ENCODE results near the gene SLC2A4RG. TPM values are rescaled to one million over a fixed set of nuclear protein-coding genes. Genes with fewer than 3 reads are reported as not detected.

SLC2A4RG gene
- total RNA-seq, 1 donor: 17.1 TPM

DNA sequence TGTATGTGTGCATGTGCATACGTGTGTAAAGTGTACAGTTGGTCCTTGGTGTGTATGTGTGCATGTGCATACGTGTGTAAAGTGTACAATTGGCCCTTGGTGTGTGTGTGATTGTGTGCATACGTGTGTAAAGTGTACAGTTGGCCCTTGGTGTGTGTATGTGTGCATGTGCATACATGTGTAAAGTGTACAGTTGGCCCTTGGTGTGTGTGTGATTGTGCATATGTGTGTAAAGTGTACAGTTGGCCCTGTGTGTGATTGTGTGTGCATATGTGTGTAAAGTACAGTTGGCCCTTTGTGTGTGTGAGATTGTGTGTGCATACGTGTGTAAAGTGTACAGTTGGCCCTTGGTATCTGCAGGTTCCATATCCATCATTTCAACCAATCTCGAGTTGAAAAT lies 8.2 kb upstream of the SLC2A4RG start:
- Histone ChIP-seq H3K27me3 (ENCODE audit: insufficient read depth, low read length) (no peaks in the 10 kb centered on the region), H3K4me3 (ENCODE audit: low read length) (no peak overlapping the region), H3K4me1 (ENCODE audit: insufficient read depth, low read length) (peaks cover 60% of the 10 kb centered on the region), H3K9me3 (ENCODE audit: low read depth, low read length) (no peaks in the 10 kb centered on the region)

DNA sequence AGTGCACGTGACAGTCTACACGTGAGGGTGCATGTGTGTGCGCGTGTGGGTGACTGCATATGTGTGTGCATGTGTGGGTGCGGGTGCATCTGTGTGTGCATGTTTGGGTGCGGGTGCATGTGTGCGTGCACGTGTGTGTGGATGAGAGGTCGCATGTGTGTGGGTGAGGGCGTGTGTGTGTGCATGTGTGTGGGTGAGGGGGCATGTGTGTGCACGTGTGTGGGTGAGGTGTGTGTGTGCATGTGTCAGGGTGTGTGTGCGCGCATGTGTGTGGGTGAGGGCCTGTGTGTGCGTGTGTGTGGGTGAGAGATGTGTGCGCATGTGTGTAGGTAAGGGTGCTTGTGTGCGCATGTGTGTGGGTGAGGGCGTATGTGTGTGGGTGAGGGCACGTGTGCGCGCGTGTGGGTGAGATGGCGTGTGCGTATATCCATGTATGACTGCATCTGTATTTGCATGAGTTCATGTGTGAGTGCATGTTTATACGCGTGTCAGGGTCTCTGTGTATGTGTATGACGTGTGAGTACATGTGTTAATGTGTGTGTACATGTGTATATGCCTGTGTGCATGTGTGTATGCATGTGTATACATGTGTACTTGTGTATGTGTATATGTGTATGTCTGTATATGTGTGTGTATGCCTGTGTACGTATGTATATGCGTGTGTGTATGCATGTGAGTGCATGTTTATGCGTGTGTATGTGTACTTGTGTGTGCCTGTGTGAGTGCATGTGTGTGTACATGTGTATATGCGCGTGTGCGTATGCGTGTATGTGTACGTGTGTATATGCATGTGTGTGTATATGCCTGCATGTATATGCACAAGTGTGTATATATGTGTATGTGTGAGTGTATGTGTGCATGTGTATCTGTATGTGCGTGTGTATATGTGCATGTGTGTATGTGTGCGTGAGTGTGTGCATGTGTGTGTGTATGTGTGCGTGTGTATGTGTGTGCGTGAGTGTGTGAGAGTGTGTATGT lies 7.2 kb upstream of the SLC2A4RG start:
- H3K4me3 ChIP-seq (ENCODE audit: low read length): no peak overlapping the region

DNA sequence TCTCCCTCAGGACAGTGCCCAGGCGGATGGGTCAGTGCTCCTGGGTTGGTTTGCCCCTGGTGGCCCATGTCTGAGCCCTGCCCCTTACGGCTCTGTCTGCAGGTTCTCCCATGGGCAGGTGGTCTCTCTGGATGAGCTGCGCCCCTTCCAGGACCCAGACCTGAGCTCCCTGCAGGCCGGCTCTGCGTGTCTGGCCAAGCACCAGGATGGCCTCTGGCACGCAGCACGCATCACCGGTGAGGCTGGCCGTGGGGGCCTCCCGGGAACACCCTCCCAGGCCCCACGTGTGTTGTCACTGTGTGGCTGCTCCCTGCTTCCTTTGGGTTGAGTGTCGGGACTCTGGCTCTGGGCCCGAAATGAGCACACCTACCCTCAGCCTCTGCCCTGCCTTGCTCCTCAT lies 6.5 kb upstream of the SLC2A4RG start:
- no peak overlapping the region for H3K4me3 ChIP-seq (ENCODE audit: low read length)
- peaks cover 59% of the 10 kb centered on the region for H3K4me1 ChIP-seq (ENCODE audit: insufficient read depth, low read length)

More for the DNA sequence above, 7.2 kb upstream of the SLC2A4RG start:
- Histone ChIP-seq H3K4me1 (ENCODE audit: insufficient read depth, low read length) (peaks cover 64% of the 10 kb centered on the region), H3K9me3 (ENCODE audit: low read depth, low read length) (no peaks in the 10 kb centered on the region), H3K27me3 (ENCODE audit: insufficient read depth, low read length) (no peaks in the 10 kb centered on the region)

DNA sequence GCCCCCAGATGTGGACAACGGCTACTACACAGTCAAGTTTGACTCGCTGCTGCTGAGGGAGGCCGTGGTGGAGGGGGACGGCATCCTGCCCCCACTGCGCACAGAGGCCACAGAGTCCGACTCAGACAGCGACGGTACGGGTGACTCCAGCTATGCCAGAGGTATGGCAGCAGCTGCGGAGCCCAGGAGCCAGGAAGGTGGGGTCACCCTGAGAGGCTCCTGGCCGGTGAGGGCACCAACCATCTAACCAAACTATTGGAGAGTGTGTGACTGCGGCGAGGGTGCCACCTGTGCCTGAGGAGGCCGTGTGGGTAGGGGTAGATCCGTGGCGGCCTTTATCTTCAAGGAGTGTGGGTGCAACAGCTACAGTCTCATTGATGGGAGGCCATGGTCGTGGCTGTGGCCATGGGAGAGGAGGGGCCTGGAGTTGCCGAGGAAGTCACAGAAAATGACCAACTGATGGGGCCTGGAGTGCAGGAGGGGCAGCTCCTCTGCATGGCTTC lies 5.9 kb upstream of the SLC2A4RG start:
- peaks cover 59% of the 10 kb centered on the region for H3K4me1 ChIP-seq (ENCODE audit: insufficient read depth, low read length)
- H3K27me3 ChIP-seq (ENCODE audit: insufficient read depth, low read length): no peaks in the 10 kb centered on the region
- H3K4me3 ChIP-seq (ENCODE audit: low read length): no peak overlapping the region
- H3K9me3 ChIP-seq (ENCODE audit: low read depth, low read length): no peaks in the 10 kb centered on the region

More for the DNA sequence above, 6.5 kb upstream of the SLC2A4RG start:
- no peaks in the 10 kb centered on the region for H3K27me3 ChIP-seq (ENCODE audit: insufficient read depth, low read length)
- no peaks in the 10 kb centered on the region for H3K9me3 ChIP-seq (ENCODE audit: low read depth, low read length)

DNA sequence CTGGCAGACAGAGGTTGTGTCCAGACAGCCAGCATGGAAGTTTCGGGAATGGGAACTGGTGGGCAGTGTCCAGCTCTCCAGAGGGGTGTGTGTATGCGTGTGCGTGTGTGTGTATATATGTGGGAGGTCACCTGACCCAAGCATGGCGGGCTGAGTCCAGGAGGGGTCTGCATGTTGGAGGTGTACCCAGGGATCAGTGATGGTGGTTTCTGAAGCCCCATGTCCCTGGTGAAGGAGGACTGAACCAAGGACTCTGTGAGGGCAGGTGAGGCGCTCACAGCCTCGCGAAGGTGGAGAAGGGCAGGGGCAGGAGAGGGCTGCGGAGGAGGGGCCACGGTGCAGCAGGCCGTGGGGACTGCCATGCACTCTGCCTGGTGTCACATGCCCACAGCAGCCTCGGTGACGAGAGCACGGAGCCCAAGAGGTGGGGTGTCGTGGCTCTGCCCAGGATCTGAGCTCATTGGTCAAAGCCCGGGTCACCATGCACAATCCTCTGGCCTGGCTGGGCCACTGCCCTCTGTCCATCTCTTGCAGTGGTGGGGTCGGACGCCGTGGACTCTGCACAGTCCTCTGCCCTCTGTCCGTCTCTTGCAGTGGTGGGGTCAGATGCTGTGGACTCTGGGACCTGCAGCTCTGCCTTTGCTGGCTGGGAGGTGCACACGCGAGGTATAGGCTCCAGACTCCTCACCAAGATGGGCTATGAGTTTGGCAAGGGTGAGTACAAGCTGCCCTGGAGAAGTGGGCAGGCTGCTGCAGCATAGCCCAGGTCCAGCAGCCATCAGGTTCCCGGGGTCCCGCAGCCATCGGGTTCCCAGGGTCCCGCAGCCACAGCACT lies 5.2 kb upstream of the SLC2A4RG start:
- H3K4me3 ChIP-seq (ENCODE audit: low read length): no peak overlapping the region
- H3K4me1 ChIP-seq (ENCODE audit: insufficient read depth, low read length): peaks cover 59% of the 10 kb centered on the region
- no peaks in the 10 kb centered on the region for H3K27me3 ChIP-seq (ENCODE audit: insufficient read depth, low read length)
- H3K9me3 ChIP-seq (ENCODE audit: low read depth, low read length): no peaks in the 10 kb centered on the region

DNA sequence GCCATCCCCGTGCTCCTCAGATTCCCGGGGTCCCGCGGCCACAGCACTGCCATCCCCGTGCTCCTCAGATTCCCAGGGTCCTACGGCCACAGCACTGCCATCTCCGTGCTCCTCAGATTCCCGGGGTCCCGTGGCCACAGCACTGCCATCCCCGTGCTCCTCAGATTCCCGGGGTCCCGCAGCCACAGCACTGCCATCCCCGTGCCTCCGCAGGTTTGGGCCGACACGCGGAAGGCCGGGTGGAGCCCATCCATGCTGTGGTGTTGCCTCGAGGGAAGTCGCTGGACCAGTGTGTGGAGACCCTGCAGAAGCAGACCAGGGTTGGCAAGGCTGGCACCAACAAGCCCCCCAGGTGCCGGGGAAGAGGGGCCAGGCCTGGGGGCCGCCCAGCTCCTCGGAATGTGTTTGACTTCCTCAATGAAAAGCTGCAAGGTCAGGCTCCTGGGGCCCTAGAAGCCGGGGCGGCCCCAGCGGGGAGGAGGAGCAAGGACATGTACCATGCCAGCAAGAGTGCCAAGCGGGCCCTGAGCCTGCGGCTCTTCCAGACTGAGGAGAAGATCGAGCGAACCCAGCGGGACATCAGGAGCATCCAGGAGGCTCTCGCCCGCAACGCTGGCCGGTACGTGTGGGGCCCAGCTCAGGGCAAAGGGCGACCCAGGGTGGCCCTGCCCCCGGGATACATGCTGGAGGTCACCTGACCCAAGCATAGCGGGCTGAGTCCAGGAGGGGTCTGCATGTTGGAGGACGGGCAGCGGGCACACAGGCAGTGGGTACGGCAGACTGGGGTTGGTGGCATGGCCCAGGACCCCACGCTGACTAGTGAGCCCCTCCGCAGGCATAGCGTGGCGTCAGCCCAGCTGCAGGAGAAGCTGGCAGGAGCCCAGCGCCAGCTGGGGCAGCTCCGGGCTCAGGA lies 4.4 kb upstream of the SLC2A4RG start:
- no peaks in the 10 kb centered on the region for H3K27me3 ChIP-seq (ENCODE audit: insufficient read depth, low read length)
- H3K4me1 ChIP-seq (ENCODE audit: insufficient read depth, low read length): peaks cover 50% of the 10 kb centered on the region
- H3K9me3 ChIP-seq (ENCODE audit: low read depth, low read length): no peaks in the 10 kb centered on the region
- no peak overlapping the region for H3K4me3 ChIP-seq (ENCODE audit: low read length)

DNA sequence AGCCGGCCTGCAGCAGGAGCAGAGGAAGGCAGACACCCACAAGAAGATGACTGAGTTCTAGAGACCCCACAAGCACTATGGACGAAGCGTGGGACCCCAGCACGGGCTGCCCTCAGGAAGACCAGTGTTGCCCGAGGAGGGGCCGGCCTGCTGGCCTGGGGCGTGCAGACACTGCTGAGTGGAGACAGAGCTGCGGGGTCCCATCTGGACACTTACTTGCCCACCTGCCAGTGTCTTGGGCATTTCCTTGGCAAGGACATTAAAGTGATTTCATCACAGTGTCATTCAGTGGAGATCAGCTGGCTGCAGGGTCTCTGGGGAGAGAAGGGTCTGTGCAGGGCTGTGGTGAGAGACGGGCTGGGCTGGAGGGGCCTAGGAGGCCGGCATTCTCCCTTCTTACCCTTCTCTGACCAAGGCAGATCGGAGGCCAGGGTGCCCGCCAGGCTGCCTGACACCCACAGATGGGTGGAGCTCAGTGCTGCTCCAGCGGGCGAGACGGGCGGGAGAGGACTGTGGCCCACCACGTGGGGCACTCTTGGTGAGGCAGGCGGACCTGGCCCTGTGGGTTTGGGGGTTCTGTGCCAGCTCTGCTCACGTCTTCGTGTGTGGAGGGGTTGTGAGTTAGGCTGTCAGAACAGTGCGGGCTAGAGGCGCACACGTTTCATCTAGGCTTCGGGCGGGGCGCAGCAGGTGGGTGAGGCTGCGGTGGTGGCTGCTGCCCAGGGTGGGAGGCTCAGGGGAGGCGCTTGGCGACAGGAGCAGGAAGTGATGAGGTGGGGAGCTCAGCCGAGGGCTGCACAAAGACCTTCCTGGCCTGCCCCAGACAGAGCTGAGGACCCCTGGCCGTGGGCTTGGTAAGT lies 3.5 kb upstream of the SLC2A4RG start, which contains the start of gene LIME1:
TSS of gene LIME1 (plus strand) at position 806 of the 860 bp plus-strand sequence. CDS start 886 bp downstream, outside the sequence.
- Histone ChIP-seq H3K9me3 (ENCODE audit: low read depth, low read length) (no peaks in the 10 kb centered on the region), H3K4me1 (ENCODE audit: insufficient read depth, low read length) (peaks cover 48% of the 10 kb centered on the region), H3K4me3 (ENCODE audit: low read length) (peak within 1 kb of the TSS; percentile 54), H3K27me3 (ENCODE audit: insufficient read depth, low read length) (no peaks in the 10 kb centered on the region)

DNA sequence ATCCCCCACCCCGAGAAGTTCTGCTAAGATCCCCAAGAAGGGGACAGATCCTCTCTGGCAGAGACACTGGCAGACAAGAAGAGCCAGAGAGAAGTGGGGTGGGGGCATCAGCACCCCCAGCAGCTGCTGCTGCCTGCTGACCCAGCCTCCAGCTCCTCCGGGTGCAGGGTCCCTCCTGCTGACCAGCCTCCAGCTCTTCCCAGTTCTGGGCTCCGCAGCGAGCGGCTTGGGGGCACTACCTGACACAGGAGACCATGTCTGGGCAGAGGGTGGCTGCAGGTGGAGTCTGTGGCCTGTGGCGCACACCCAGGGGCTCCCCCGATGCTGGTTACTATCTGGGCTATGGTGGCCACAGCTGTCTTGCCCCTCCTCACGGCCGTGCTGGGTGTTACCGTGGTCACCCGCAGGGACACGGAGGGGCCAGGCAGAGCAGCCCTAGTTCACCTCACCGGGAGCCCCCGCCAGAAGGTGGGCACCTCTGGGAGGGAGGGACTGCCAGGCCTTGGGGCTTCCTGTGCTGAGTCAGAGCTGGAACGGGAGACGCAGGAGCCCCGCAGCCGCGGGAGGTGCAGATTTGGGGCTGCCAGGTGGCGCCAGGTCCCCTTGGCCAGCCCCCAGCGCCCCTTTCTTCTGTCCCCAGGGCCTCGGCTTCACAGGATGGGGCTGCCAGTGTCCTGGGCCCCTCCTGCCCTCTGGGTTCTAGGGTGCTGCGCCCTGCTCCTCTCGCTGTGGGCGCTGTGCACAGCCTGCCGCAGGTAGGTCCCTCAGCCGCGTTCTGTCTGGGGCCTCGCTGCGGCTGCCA lies 2.5 kb upstream of the SLC2A4RG start:
- H3K9me3 ChIP-seq (ENCODE audit: low read depth, low read length): no peaks in the 10 kb centered on the region
- H3K27me3 ChIP-seq (ENCODE audit: insufficient read depth, low read length): no peaks in the 10 kb centered on the region
- H3K4me1 ChIP-seq (ENCODE audit: insufficient read depth, low read length): peaks cover 47% of the 10 kb centered on the region
- H3K4me3 ChIP-seq (ENCODE audit: low read length): peak overlapping the region; percentile 54

DNA sequence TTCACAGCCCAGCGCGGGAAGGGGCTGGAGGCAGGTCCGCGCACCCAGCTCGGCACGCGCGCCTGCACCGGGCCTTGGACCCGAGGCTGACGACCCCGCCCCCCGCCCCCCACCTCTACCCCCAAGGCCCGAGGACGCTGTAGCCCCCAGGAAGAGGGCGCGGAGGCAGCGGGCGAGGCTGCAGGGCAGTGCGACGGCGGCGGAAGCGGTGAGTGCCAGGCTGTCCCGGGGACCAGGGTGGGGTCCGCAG lies 2.0 kb upstream of the SLC2A4RG start:
- H3K4me3 ChIP-seq (ENCODE audit: low read length): peak overlapping the region; percentile 54
- no peaks in the 10 kb centered on the region for H3K27me3 ChIP-seq (ENCODE audit: insufficient read depth, low read length)
- peaks cover 47% of the 10 kb centered on the region for H3K4me1 ChIP-seq (ENCODE audit: insufficient read depth, low read length)
- no peaks in the 10 kb centered on the region for H3K9me3 ChIP-seq (ENCODE audit: low read depth, low read length)

DNA sequence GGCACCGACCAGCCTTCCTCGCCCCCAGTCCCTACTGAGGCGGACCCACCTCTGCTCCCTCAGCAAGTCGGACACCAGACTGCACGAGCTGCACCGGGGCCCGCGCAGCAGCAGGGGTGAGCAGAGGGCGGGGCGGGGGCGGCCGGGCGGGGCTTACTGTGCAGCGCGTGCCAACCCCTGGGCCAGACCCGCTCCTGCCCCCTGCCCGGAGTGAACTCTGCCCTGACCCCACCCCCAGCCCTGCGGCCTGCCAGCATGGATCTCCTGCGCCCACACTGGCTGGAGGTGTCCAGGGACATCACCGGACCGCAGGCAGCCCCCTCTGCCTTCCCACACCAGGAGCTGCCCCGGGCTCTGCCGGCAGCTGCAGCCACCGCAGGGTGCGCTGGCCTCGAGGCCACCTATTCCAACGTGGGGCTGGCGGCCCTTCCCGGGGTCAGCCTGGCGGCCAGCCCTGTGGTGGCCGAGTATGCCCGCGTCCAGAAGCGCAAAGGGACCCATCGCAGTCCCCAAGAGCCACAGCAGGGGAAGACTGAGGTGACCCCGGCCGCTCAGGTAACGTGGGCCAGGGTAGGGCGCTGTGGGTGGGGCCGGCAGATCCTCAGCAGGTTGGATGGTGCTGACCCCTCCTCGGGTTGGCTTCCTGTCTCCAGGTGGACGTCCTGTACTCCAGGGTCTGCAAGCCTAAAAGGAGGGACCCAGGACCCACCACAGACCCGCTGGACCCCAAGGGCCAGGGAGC lies 1.5 kb upstream of the SLC2A4RG start:
- peaks cover 47% of the 10 kb centered on the region for H3K4me1 ChIP-seq (ENCODE audit: insufficient read depth, low read length)
- H3K4me3 ChIP-seq (ENCODE audit: low read length): peak overlapping the region; percentile 22
- no peaks in the 10 kb centered on the region for H3K9me3 ChIP-seq (ENCODE audit: low read depth, low read length)
- H3K27me3 ChIP-seq (ENCODE audit: insufficient read depth, low read length): no peaks in the 10 kb centered on the region

DNA sequence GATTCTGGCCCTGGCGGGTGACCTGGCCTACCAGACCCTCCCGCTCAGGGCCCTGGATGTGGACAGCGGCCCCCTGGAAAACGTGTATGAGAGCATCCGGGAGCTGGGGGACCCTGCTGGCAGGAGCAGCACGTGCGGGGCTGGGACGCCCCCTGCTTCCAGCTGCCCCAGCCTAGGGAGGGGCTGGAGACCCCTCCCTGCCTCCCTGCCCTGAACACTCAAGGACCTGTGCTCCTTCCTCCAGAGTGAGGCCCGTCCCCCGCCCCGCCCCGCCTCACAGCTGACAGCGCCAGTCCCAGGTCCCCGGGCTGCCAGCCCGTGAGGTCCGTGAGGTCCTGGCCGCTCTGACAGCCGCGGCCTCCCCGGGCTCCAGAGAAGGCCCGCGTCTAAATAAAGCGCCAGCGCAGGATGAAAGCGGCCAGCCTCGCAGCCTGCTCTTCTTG lies 868 bp upstream of the SLC2A4RG start:
- H3K4me3 ChIP-seq (ENCODE audit: low read length): no peak overlapping the region
- H3K9me3 ChIP-seq (ENCODE audit: low read depth, low read length): no peaks in the 10 kb centered on the region
- peaks cover 47% of the 10 kb centered on the region for H3K4me1 ChIP-seq (ENCODE audit: insufficient read depth, low read length)
- H3K27me3 ChIP-seq (ENCODE audit: insufficient read depth, low read length): no peaks in the 10 kb centered on the region

DNA sequence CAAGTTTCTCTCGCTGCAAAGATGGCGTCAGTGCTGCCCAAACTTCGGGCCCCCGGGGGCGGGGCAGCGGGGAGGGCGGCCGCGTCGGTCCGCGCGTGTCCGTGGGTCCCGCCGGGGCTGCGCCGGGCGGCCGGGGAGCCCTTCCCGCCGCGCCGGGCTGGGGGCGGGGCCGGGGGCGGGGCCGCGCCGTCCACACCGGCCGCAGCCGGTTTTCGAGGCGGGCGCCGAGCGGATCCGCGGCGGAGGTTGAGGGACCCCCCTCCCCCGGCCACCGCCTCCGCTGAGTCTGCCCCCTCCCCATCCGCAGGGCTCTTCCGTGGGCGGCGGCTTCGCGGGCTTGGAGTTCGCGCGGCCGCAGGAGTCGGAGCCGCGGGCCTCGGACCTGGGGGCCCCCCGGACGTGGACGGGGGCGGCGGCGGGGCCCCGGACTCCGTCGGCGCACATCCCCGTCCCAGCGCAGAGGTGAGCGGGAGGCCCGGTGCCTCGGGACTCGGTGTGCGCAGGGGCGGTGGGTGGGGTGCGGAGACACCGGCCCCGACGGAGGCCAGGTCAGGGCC lies 572 bp downstream of the SLC2A4RG start:
- H3K4me3 ChIP-seq (ENCODE audit: low read length): peak overlapping the region; percentile 39
- H3K4me1 ChIP-seq (ENCODE audit: insufficient read depth, low read length): peaks cover 47% of the 10 kb centered on the region
- H3K9me3 ChIP-seq (ENCODE audit: low read depth, low read length): no peaks in the 10 kb centered on the region
- no peaks in the 10 kb centered on the region for H3K27me3 ChIP-seq (ENCODE audit: insufficient read depth, low read length)
